Neuronal stem cell (in vitro differentiated cells): ENCODE measurements around the gene PLEK.
"Not testable (repeated sequence)": the region's sequence is repeated elsewhere in the genome, so short reads cannot be mapped to it uniquely, and the experiment has no call there.

Source experiments
- DNase-seq: peaks from one replicate; pipeline ENCODE4 v3.0.0-alpha.2; 2013; ENCODE audit warnings: low spot score
- H2AFZ ChIP-seq: one replicate; pipeline ENCODE4 v1.6.1; 2013; ENCODE audit warnings: mild to moderate bottlenecking, low read length, inconsistent platforms
- H2AK5ac ChIP-seq: 2 replicates; pipeline ENCODE4 v1.6.1; 2013; ENCODE audit warnings: low read depth, mild to moderate bottlenecking, inconsistent platforms, low read length, moderate library complexity, mixed read lengths
- H2BK120ac ChIP-seq: 2 replicates; pipeline ENCODE4 v1.6.1; 2013; ENCODE audit warnings: low read depth, mild to moderate bottlenecking, inconsistent platforms, low read length, moderate library complexity, mixed read lengths
- H2BK12ac ChIP-seq: one replicate; pipeline ENCODE4 v1.6.1; 2013; ENCODE audit warnings: low read length, inconsistent platforms
- H2BK15ac ChIP-seq: 2 replicates; pipeline ENCODE4 v1.6.1; 2013; ENCODE audit warnings: mild to moderate bottlenecking, low read length, inconsistent platforms, mixed read lengths
- H2BK5ac ChIP-seq: one replicate; pipeline ENCODE4 v1.6.1; 2013; ENCODE audit warnings: inconsistent platforms, mild to moderate bottlenecking, low read length, moderate library complexity
- H3K14ac ChIP-seq: one replicate; pipeline ENCODE4 v1.6.1; 2013; ENCODE audit warnings: low read length, inconsistent platforms
- H3K18ac ChIP-seq: 2 replicates; pipeline ENCODE4 v1.6.1; 2013; ENCODE audit warnings: low read length, inconsistent platforms
- H3K23ac ChIP-seq: 2 replicates; pipeline ENCODE4 v1.6.1; 2013; ENCODE audit warnings: low read depth, mild to moderate bottlenecking, mixed read lengths, low read length, inconsistent platforms; ENCODE audit not compliant: poor library complexity
- H3K27ac ChIP-seq: replicated peaks from 3 replicates; pipeline ENCODE4 v1.5.1; 2013; ENCODE audit warnings: low read length, inconsistent platforms
- H3K27me3 ChIP-seq, 3 experiments: 2 replicates each; pipeline ENCODE4 v1.6.1; 2013; ENCODE audit warnings: low read length in 3 of 3, mild to moderate bottlenecking in 2 of 3, inconsistent platforms in 1 of 3, low read depth in 1 of 3, mixed read lengths in 1 of 3, moderate library complexity in 1 of 3; ENCODE audit not compliant: control insufficient read depth in 3 of 3, insufficient read depth in 3 of 3
- H3K36me3 ChIP-seq, 2 donors: replicated peaks in 1 of 2; 2 replicates each; pipeline ENCODE4 v1.6.1; 2013; ENCODE audit warnings: low read length in 2 of 2; ENCODE audit not compliant: control insufficient read depth in 2 of 2, insufficient read depth in 2 of 2
- H3K4ac ChIP-seq: 2 replicates; pipeline ENCODE4 v1.6.1; 2013; ENCODE audit warnings: inconsistent platforms, mild to moderate bottlenecking, low read length, moderate library complexity
- H3K4me1 ChIP-seq, 2 donors: 1 replicate in 1 of 2; 2 replicates in 1 of 2; pipeline ENCODE4 v1.6.1; 2013; ENCODE audit warnings: low read length in 2 of 2, low read depth in 1 of 2; ENCODE audit not compliant: control insufficient read depth in 2 of 2, insufficient read depth in 1 of 2
- H3K4me2 ChIP-seq: one replicate; pipeline ENCODE4 v1.6.1; 2013; ENCODE audit warnings: mild to moderate bottlenecking, low read length, inconsistent platforms; ENCODE audit not compliant: insufficient read depth, poor library complexity, severe bottlenecking
- H3K4me3 ChIP-seq, 2 donors: 2 replicates each; pipeline ENCODE4 v1.5.1; 2013; ENCODE audit warnings: low read length in 2 of 2, mild to moderate bottlenecking in 2 of 2, inconsistent platforms in 1 of 2, moderate library complexity in 1 of 2
- H3K79me1 ChIP-seq: one replicate; pipeline ENCODE4 v1.6.1; 2013; ENCODE audit warnings: low read depth, mild to moderate bottlenecking, inconsistent platforms, low read length, moderate library complexity
- H3K9ac ChIP-seq: one replicate; pipeline ENCODE4 v1.6.1; 2013; ENCODE audit warnings: mild to moderate bottlenecking, low read depth, low read length, inconsistent platforms; ENCODE audit not compliant: poor library complexity
- H3K9me3 ChIP-seq, 2 donors: replicated peaks in 1 of 2; 2 replicates each; pipeline versions ENCODE3 to v1.6.1; 2013; ENCODE audit warnings: low read length in 2 of 2, mild to moderate bottlenecking in 2 of 2, inconsistent platforms in 1 of 2, low read depth in 1 of 2, mixed read lengths in 1 of 2, moderate library complexity in 1 of 2; ENCODE audit not compliant: control insufficient read depth in 2 of 2, insufficient read depth in 1 of 2
- H4K8ac ChIP-seq: one replicate; pipeline ENCODE4 v1.6.1; 2013; ENCODE audit warnings: low read depth, mild to moderate bottlenecking, inconsistent platforms, low read length, moderate library complexity
- H4K91ac ChIP-seq: one replicate; pipeline ENCODE4 v1.6.1; 2013; ENCODE audit warnings: low read length, low read depth, mild to moderate bottlenecking, inconsistent platforms; ENCODE audit not compliant: poor library complexity
- WGBS, 2 donors: extraction: QIAGEN DNeasy Blood & Tissue Kit; methylation state at CpG; one replicate each; pipeline ENCODE4 v1.1.7; 2013; ENCODE audit warnings: missing lambda C conversion rate in 2 of 2, mixed read lengths in 1 of 2; ENCODE audit not compliant: insufficient read length in 2 of 2, insufficient replicate concordance in 1 of 2; ENCODE audit errors: extremely low coverage in 2 of 2; 5-methylcytosine and 5-hydroxymethylcytosine counted together

Gene PLEK

DNA sequence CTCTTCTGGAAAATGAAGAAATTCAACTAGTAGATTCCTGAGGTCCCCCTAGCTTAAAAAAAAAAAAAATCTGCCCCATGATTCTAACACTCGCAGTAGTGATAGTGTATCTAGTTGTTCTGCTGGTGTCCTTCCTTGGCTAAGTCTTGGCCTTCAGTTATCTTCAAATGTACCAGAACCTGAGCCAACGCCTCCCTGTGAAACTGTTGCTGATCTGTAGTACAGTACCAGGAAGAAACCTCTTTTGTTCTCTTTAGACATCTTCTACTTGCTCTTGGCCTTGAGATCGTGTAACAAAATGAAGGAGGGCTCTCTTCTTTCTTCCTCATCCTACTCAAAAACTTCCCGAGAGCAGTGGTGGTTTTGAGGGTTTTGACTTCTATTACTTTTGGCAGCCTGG lies 31.0 kb downstream of the PLEK start:
- H2AFZ ChIP-seq = peak overlapping the region; percentile 53
- no peak overlapping the region for H4K8ac ChIP-seq
- no CpG with 5 or more reads among the region's 4 CpGs for WGBS, 2 donors
- no peak overlapping the region for H3K14ac ChIP-seq
- no peak for DNase-seq
- no peak overlapping the region for H2BK5ac ChIP-seq
- H3K4me3 ChIP-seq = no peak overlapping the region
- no peak overlapping the region for H2AK5ac ChIP-seq
- no peak overlapping the region for H3K18ac ChIP-seq
- H3K4me2 ChIP-seq = no peak overlapping the region
- no peaks in the 10 kb centered on the region for H3K79me1 ChIP-seq
- no peaks in the 10 kb centered on the region for H3K36me3 ChIP-seq
- H3K4ac ChIP-seq = no peak overlapping the region
- H4K91ac ChIP-seq = no peak overlapping the region
- no peak overlapping the region for H3K27ac ChIP-seq
- no peak overlapping the region for H2BK15ac ChIP-seq
- H3K27me3 ChIP-seq = peaks cover 0 to 21% (median 0%) of the 10 kb centered on the region in 3 experiments
- no peak overlapping the region for H3K23ac ChIP-seq
- H2BK12ac ChIP-seq = no peak overlapping the region
- no peaks in the 10 kb centered on the region for H3K4me1 ChIP-seq
- H3K9me3 ChIP-seq = peaks cover 0 to 4% of the 10 kb centered on the region in 2 donors
- H3K9ac ChIP-seq = no peak overlapping the region
- H2BK120ac ChIP-seq = no peak overlapping the region

DNA sequence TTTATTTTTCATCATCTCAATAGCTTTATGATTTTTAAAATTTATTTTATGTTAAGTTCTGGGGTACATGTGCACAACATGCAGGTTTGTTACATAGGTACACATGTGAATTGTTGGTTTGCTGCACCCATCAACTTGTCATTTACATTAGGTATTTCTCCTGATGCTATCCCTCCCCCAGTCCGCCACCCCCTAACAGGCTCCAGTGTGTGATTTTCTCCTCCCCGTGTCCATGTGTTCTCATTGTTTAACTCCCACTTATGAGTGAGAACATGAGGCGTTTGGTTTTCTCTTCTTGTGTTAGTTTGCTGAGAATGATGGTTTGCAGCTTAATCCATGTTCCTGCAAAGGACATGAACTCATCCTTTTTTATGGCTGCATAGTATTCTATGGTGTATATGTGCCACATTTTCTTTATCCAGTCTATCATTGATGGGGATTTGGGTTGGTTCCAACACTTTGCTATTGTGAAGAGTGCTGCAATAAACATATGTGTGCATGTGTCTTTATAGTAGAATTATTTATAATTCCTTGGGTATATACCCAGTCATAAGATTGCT lies 32.7 kb downstream of the PLEK start:
- H3K18ac ChIP-seq, H2BK5ac ChIP-seq, H4K8ac ChIP-seq, H3K23ac ChIP-seq, H3K27ac ChIP-seq, H3K4ac ChIP-seq, H3K4me3 ChIP-seq, H2BK15ac ChIP-seq, H3K4me1 ChIP-seq, H2BK120ac ChIP-seq, H2AFZ ChIP-seq, H3K79me1 ChIP-seq, H3K4me2 ChIP-seq, DNase-seq, H2BK12ac ChIP-seq, H2AK5ac ChIP-seq, H3K9me3 ChIP-seq, H3K36me3 ChIP-seq, H3K14ac ChIP-seq, H4K91ac ChIP-seq, H3K9ac ChIP-seq: not testable (repeated sequence)
- peaks cover 0 to 16% (median 0%) of the 10 kb centered on the region in 3 experiments for H3K27me3 ChIP-seq
- WGBS, 2 donors = no CpG with 5 or more reads among the region's 3 CpGs

DNA sequence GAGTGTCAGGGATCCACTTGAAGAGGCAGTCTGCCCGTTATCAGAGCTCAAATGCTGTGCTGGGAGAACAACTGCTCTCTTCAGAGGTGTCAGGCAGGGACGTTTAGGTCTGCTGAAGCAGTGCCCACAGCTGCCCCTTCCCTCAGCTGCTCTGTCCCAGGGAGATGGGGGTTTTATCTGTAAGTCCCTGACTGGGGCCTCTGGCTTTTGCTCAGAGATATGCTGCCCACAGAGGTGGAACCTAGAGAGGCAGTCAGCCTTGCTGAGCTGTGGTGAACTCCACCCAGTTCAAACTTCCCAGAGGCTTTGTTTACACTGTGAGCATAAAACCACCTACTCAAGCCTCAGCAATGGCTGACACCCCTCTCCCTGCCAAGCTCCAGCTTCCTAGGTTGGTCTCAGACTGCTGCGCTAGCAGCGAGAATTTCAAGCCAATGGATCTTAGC lies 38.1 kb downstream of the PLEK start:
- Histone ChIP-seq H2AFZ (peak overlapping the region; percentile 64), H2BK15ac (no peak overlapping the region), H3K27ac (no peak overlapping the region), H3K18ac (no peak overlapping the region), H2AK5ac (no peak overlapping the region), H2BK5ac (no peak overlapping the region), H3K23ac (no peak overlapping the region), H3K4me3 (no peak overlapping the region), H3K27me3 (no peaks in the 10 kb centered on the region), H2BK12ac (no peak overlapping the region), H3K79me1 (no peaks in the 10 kb centered on the region), H3K9me3 (peaks cover 0 to 4% of the 10 kb centered on the region in 2 donors), H4K8ac (no peak overlapping the region), H4K91ac (no peak overlapping the region), H3K14ac (no peak overlapping the region), H3K4me1 (peaks cover 0 to 16% of the 10 kb centered on the region in 2 donors), H3K36me3 (no peaks in the 10 kb centered on the region), H2BK120ac (no peak overlapping the region), H3K4me2 (no peak overlapping the region), H3K9ac (no peak overlapping the region), H3K4ac (no peak overlapping the region)
- no peak for DNase-seq
- no CpG with 5 or more reads among the region's 4 CpGs for WGBS, 2 donors

DNA sequence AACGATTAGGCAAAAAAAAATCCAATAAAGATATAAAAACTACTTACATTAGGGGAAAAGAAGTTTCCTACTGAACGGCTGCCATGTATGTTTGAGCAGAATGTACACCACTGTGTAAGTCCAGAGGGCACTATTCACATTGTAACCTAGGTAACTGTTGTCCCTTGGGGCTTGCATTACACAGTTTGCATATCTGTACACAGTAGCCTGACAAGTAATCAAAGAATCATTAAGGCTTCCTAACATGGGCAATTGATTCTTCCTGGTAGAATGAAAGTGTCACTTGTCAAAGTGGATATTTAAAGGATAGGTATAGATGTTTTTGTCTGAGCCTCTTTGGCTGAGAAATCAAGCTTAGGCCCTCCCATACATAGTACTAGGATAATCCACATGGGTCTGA lies 39.1 kb downstream of the PLEK start:
- Histone ChIP-seq H3K4me2 (no peak overlapping the region), H4K91ac (no peak overlapping the region), H3K27ac (no peak overlapping the region), H3K79me1 (no peaks in the 10 kb centered on the region), H3K27me3 (no peaks in the 10 kb centered on the region), H3K4me1 (peaks cover 0 to 16% of the 10 kb centered on the region in 2 donors), H4K8ac (no peak overlapping the region), H3K18ac (no peak overlapping the region), H3K36me3 (no peaks in the 10 kb centered on the region), H3K4ac (no peak overlapping the region), H3K9me3 (peaks cover 0 to 4% of the 10 kb centered on the region in 2 donors), H2AK5ac (no peak overlapping the region), H2BK5ac (no peak overlapping the region), H2BK120ac (no peak overlapping the region), H3K14ac (no peak overlapping the region), H3K9ac (no peak overlapping the region), H3K23ac (no peak overlapping the region), H3K4me3 (no peak overlapping the region), H2AFZ (no peak overlapping the region), H2BK12ac (no peak overlapping the region), H2BK15ac (no peak overlapping the region)
- WGBS, 2 donors = no CpG with 5 or more reads among the region's 2 CpGs
- DNase-seq = no peak
